NCI-H2227 (cell line): ENCODE measurements around the gene M1AP.

ENCODE experiments used
- DNase-seq: peaks from one replicate; lab custom pipeline; 2025; ENCODE audit not compliant: unreplicated experiment; lab: John Stamatoyannopoulos, UW

Gene M1AP

GRCh38 chr2:74548900-74549826 is 99.0 kb downstream of the M1AP start:
- DNase-seq = peak; percentile 82

- peak; percentile 50 for DNase-seq
These were observed 99.7 kb downstream of the M1AP start for GRCh38 chr2:74548285-74548899.

GRCh38 chr2:74546004-74546403 is 102.1 kb downstream of the M1AP start:
- DNase-seq = no peak

GRCh38 chr2:74544634-74545033 is 103.5 kb downstream of the M1AP start:
- DNase-seq = no peak

- no peak for DNase-seq
These were observed 105.2 kb downstream of the M1AP start for GRCh38 chr2:74542978-74543377.

GRCh38 chr2:74540291-74540690 is 107.8 kb downstream of the M1AP start:
- no peak for DNase-seq

GRCh38 chr2:74538881-74539339 is 109.2 kb downstream of the M1AP start:
- DNase-seq = no peak

- DNase-seq = no peak
These were observed 111.0 kb downstream of the M1AP start for GRCh38 chr2:74537140-74537539.

- DNase-seq = no peak
These were observed 111.8 kb downstream of the M1AP start for GRCh38 chr2:74536166-74536950.

- DNase-seq = no peak
These were observed 112.6 kb downstream of the M1AP start for GRCh38 chr2:74535440-74535965.

GRCh38 chr2:74534411-74534810 is 113.7 kb downstream of the M1AP start:
- DNase-seq = no peak

- DNase-seq = no peak
These were observed 114.7 kb downstream of the M1AP start for GRCh38 chr2:74533464-74533863.

- peak; percentile 34 for DNase-seq
These were observed 115.9 kb downstream of the M1AP start for GRCh38 chr2:74532222-74532621.

GRCh38 chr2:74531666-74532065 is 116.5 kb downstream of the M1AP start:
- no peak for DNase-seq

GRCh38 chr2:74530239-74531187 is 117.6 kb downstream of the M1AP start:
- peak; percentile 58 for DNase-seq

GRCh38 chr2:74529357-74530238 is 118.5 kb downstream of the M1AP start, which contains the start of the genes AUP1 and HTRA2:
Gene AUP1 (minus strand): TSS chr2:74529706. CDS start chr2:74529629, 77 bp downstream.
Gene HTRA2 (plus strand): TSS chr2:74529933. CDS start chr2:74530007, 74 bp downstream.
- DNase-seq = peak; percentile 100

- DNase-seq = no peak
These were observed 119.4 kb downstream of the M1AP start for GRCh38 chr2:74528600-74529356.

GRCh38 chr2:74527741-74528140 is 120.4 kb downstream of the M1AP start:
- DNase-seq = no peak
